Activated naive CD4-positive, alpha-beta T cell treated with anti-CD3 and anti-CD28 coated beads, Interleukin-2, amount 50 U/mL, for 16 hours (primary cell): Measurements from ENCODE around the gene ITGA1.

Source experiments
- DNase-seq: peaks from one replicate; pipeline ENCODE4 v3.0.0-alpha.2; 2020

ITGA1 gene

DNA sequence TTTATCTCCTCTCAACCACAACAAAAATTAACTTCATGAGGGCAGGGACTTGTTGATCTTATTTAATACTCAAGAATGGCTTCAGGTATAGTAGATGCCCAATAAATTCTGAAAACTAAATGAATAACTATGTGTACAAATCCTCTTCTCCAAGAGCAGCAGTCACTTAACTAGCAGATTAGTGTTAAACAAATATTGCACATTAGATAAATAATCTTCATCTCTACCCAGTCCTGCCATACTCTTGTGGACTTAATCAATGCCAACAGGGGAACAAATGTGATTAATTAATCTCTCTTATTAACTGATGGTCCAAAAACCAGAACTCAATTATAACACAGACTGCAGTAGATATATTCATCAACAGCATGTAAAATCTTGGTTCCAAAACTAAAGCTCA is 15.0 kb upstream of the ITGA1 start:
- DNase-seq = no peak

DNA sequence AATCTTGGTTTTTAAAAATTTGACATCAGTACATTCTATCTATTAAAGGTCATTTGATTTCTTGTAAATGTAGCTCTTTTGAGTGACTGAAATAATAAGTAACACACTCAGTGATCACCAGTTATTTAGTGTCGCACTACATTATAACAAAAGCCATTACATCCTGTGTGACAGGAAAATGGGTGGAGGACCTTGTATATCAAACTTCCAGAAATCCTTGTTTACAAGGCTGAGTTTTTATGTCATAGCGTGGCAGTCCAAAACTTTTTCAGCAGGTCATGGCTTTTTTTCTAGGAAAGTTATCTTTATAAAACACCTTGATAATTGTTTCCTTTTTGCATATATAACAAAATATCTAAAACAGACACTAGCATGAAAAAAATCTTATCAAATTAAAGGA is 14.4 kb upstream of the ITGA1 start:
- no peak for DNase-seq

GRCh38 chr5:52774005-52774410 is 13.7 kb upstream of the ITGA1 start:
- no peak for DNase-seq

GRCh38 chr5:52776116-52776515 is 11.6 kb upstream of the ITGA1 start:
- no peak for DNase-seq

GRCh38 chr5:52777186-52777585 is 10.5 kb upstream of the ITGA1 start:
- no peak for DNase-seq

DNA sequence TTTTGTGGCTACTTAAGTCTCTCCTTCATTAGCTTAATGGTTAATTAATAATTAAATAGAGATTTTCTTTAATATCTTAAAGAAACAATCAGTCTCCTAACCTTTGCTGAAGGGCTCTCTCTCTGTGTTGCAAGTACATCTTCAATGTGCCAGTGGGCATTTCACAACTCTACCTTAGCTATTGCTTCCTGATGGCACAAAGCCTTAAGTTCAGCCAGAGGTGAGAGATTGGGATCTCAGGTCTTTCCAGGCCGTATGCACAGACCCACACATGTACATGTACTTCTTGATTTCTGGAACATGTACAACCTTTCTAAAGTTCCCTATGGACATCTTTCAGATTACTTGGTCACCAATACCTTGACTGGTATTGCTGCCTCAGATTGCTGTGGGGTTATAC is 8.9 kb upstream of the ITGA1 start:
- no peak for DNase-seq

DNA sequence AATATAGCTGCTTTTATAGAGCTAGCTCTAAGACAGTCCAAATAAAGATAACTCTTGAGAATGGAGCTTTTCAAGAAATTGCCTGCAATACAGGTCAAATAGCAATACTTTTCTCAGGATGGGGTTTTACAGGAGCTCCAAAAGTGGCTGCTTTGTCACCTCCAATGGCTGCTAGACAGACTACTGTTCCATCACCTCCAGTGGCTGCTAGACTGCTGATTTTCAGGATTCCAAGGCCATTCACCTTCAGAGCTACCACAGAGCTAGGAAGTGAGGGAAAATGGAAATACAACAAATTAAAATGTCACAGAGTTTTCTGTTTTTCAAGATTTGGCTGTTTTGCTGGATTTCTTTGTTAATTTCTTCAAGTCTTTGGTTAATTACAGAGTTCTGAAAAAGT is 8.5 kb upstream of the ITGA1 start:
- no peak for DNase-seq

GRCh38 chr5:52783226-52783959 is 4.3 kb upstream of the ITGA1 start:
- DNase-seq = no peak

DNA sequence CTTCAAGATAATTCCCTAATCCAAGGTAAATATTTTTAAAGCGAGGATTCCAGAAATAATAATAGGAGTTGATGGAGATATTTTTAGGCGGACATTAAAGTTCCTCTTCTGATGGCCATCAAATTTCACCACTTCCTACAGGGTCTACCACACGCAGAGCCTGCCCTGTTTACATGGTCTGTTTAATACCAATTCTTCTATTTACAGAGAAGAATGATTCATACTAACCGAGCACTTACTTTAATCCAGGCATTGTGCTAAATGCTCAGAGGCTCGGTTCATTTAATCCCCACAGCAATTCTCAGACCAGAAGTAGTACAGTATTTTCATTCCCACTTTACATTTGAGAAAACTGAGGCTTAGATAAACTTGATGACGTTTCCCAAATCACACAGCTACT is 3.0 kb upstream of the ITGA1 start:
- no peak for DNase-seq

- no peak for DNase-seq
Measured at GRCh38 chr5:52786391-52786790, 1.3 kb upstream of the ITGA1 start.

GRCh38 chr5:52786949-52787599 is 642 bp upstream of the ITGA1 start:
- DNase-seq = peak; percentile 36

DNA sequence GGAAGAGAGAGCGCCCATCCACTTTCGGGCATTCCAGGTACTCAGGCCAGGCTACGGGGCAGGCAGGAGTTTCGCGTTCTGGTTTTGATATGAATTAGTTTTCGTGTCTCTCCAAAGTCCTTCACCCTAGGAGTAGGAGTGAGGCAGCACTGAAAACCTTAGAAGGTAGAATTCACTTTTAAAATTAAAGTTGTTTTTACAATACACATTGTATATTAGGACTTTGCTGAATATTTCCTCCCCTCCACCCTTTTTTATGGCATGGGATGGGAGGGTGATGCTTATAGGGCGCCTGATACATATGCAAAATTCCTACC is 747 bp downstream of the ITGA1 start:
- DNase-seq = no peak

GRCh38 chr5:52789378-52789777 is 1.7 kb downstream of the ITGA1 start:
- no peak for DNase-seq

DNA sequence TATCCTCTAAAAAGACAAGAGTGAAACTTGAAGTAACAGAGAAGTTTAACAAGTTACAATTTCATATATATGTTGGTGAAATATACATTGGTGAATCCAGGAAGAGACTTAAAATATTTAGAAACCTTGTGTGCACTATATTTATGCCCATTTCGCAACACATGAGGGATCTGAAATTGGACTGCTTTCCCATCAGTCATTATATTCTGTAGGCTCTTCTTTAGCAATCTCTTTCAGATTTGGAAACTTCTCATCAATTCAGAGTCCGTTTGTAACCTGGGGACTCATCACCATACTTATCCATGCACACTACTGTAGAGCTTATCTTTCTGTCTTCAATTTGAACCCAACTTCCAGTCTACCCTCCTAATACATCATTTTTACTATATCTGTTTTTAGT is 2.1 kb downstream of the ITGA1 start:
- DNase-seq = no peak

GRCh38 chr5:52791366-52791765 is 3.6 kb downstream of the ITGA1 start:
- DNase-seq = no peak

- DNase-seq = no peak
Measured at GRCh38 chr5:52794519-52794918, 6.8 kb downstream of the ITGA1 start.

DNA sequence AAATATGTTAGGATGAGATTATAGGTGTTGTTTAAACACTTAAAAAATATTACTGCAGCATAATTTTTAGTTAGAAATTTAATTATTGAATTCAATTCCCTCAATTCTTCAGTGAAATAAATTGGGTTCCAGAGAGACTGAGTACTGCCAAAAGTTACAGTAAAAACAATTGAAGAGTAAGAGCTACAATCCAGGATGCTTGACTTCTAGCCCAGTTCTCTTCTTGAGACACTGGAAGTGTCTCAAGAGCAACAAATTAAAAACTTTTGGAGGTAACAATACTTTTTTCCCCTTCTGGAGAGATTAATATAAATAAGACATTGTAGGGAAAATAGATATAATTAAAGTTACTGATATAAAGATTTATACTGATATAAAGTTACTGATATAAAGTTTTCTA is 8.3 kb downstream of the ITGA1 start:
- DNase-seq = no peak

DNA sequence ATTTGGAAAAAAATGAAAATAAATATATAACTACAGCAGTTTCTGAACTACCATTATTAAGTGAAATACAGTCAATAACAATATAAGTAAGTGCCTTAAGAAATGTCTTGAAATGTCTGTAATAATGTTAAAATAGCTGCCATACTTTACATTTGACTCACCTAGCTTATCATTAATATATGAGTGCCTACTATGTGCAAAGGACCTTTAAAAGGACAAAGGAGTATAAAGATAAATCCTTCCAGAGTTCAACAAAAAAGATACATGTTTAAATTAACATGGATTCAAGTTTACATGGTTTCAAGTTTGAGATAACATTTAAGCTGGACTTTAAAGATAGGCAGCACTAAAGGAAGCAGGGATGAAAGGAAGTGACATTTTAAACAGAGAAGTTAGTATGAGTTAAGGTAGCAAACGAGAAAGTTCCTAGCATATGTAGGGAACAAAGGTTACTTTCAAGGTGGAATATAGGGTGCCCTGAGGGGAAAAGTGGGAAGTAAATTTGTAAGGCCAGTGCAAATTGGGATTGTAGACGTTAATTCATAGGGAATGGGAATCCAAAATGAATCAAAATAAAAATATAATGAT is 8.9 kb downstream of the ITGA1 start:
- no peak for DNase-seq

DNA sequence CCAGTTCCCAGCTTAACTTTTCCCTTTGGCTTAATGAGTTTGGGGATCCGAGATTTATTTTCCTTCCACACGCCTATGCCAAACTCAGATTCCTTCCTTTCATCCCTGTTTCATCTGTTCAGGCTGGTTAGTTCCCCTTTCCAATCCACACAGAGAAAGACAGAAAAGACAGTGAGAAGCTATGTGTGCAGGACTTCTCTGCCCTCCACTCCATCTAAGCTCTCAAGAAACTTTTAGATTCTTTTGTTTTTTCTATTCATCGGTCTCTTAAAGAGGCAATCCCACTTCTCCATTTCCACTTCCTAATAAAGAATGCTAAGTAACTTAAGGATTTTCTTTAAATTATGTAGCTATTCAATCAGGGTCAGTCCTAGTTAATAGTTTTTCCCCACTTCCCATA is 11.2 kb downstream of the ITGA1 start:
- no peak for DNase-seq

GRCh38 chr5:52799358-52799982 is 11.8 kb downstream of the ITGA1 start:
- DNase-seq = no peak

DNA sequence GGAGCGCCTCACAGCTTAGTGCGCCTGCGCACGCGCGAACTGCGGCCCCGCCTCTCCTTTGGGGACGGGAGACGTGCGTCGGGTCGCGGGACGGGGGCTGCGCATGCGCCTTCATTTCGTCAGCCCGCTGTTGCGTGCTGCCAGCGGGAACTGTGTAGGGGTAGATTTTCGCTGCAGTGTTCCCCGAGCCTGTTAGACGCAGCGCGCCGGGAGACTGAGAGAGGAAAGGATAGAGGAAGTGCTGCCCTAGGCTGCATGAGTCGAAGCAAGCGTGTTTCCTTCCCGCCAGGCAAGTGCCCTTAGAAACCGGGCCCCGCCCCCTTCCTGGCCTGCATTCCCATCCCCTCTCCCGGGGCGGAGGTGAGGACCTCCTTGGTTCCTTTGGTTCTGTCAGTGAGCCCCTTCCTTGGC is 12.3 kb downstream of the ITGA1 start:
- DNase-seq = peak; percentile 97

GRCh38 chr5:52800394-52801213 is 12.9 kb downstream of the ITGA1 start:
- peak; percentile 55 for DNase-seq

GRCh38 chr5:52801329-52801728 is 13.6 kb downstream of the ITGA1 start:
- no peak for DNase-seq
